Stimulated activated memory B cell treated with anti-CD40 and anti-IgM and Interleukin-4, amounts not matched to agents 10 μg/mL and 1 μg/mL and 100 μg/mL, for 72 hours (primary cell): ENCODE measurements around the gene ZCCHC24.

Experiments used
- ATAC-seq: fragments of 150-1000 bp; cut with Tn5 transposase; 2 replicates; pipeline ENCODE4 v1.10.0; 2021
- H3K27ac Mint-ChIP-seq: one replicate; pipeline ENCODE4 v1.8.0; 2022; ENCODE audit warnings: mild to moderate bottlenecking, mixed read lengths
- H3K27me3 Mint-ChIP-seq: one replicate; pipeline ENCODE4 v1.8.0; 2022; ENCODE audit warnings: mixed read lengths
- H3K36me3 Mint-ChIP-seq: one replicate; pipeline ENCODE4 v1.8.0; 2022; ENCODE audit warnings: mixed read lengths
- H3K4me1 Mint-ChIP-seq: one replicate; pipeline ENCODE4 v1.8.0; 2022; ENCODE audit warnings: mixed read lengths
- H3K4me3 Mint-ChIP-seq: one replicate; pipeline ENCODE4 v1.8.0; 2022; ENCODE audit warnings: mild to moderate bottlenecking, moderate library complexity, mixed read lengths
- H3K9me3 Mint-ChIP-seq: one replicate; pipeline ENCODE4 v1.8.0; 2022; ENCODE audit warnings: mixed read lengths

The ZCCHC24 gene

DNA sequence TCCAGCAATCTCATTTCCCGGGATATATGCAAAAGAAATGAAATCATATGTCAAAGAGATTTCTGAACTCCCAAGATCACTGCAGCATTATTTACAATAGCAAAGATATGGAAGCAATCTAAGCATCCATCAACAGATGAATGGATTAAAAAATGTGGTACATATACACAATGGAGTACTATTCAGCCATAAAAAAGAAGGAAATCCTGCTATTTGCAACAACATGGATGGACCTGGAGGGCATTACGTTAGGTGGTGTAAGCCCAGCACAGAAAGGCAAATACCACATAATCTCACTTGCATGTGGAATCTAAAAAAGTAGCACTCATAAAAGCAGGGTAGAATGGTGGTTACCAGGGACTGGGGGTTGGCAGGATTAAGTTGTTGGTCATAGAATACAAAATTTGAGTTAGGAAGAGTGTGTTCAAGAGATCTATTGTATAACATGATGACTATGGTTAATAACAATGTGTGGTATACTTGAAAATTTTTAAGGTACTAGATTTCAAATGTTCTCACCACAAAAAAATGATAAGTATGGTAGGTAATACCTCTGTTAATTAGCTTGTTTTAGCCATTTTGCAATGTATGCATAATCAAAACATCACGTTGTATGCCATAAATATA, 34.0 kb upstream of the ZCCHC24 start:
- no peak overlapping the region for H3K27ac Mint-ChIP-seq
- no peak overlapping the region for H3K4me3 Mint-ChIP-seq
- H3K4me1 Mint-ChIP-seq: no peaks in the 10 kb centered on the region
- no peaks in the 10 kb centered on the region for H3K9me3 Mint-ChIP-seq
- no peaks in the 10 kb centered on the region for H3K36me3 Mint-ChIP-seq
- no peak for ATAC-seq
- peaks cover 23% of the 10 kb centered on the region for H3K27me3 Mint-ChIP-seq

DNA sequence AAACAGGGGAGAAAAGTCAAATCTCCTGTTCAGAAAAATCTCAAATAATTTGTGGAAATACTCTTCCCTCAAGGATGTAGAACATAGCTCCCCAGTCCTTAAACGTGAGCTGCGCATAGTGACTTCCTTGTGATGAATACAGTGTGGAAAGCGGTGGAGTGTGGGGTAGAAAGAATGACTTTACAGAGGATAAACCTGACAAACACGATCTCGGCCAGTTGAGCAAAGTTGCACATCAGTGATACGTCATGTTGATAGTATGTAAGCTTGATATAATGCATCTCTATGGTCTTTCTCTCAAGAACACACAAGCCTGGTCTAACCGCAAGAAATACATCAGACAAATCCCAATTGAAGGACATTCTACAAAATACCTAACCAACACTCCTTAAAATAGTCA, 32.0 kb upstream of the ZCCHC24 start:
- Mint-ChIP-seq H3K4me3 (no peak overlapping the region), H3K9me3 (no peaks in the 10 kb centered on the region), H3K27me3 (peaks cover 41% of the 10 kb centered on the region), H3K27ac (no peak overlapping the region), H3K36me3 (no peaks in the 10 kb centered on the region), H3K4me1 (no peaks in the 10 kb centered on the region)
- ATAC-seq: no peak

DNA sequence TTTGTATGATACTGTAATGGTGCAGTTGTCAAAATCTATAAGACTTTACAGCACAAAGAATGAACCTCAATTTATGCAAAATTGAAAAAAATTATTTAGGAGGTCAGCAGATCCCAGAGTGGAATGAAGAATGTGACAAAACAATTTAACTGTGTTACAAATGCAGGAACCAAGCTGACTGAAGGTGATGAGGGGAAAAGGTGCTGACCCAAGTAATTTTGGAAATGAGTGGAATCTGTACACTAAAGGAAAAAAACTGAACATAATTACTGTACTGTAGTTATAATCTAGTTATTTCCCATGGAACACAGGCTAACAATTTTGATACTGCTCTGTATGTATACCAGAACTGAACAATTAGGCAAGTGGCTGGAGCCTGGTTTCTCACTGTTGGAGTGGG, 31.2 kb upstream of the ZCCHC24 start:
- Mint-ChIP-seq H3K36me3 (no peaks in the 10 kb centered on the region), H3K27ac (no peak overlapping the region), H3K9me3 (no peaks in the 10 kb centered on the region), H3K27me3 (peaks cover 50% of the 10 kb centered on the region), H3K4me1 (no peaks in the 10 kb centered on the region), H3K4me3 (no peak overlapping the region)
- no peak for ATAC-seq

DNA sequence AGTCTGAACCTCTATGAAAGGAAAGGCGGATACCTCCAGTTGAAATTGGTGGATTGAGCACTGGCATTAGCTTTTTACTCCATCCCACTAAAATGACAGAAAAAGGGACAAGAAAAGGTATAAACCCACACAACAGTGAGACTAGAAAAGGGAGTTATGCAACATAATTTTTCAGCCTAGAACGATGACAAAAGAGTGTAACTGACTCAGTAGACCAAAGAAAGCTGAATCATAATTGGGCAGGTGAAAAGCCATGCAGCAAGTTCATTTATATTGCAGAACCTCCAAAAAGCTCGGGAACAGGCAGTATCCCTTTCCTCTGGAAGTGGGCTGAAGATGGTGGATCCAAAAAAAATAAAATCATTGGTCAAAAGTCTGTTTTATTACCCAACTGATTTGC, 30.5 kb upstream of the ZCCHC24 start:
- H3K36me3 Mint-ChIP-seq: no peaks in the 10 kb centered on the region
- H3K27ac Mint-ChIP-seq: no peak overlapping the region
- no peak overlapping the region for H3K4me3 Mint-ChIP-seq
- peaks cover 54% of the 10 kb centered on the region for H3K27me3 Mint-ChIP-seq
- no peaks in the 10 kb centered on the region for H3K9me3 Mint-ChIP-seq
- no peaks in the 10 kb centered on the region for H3K4me1 Mint-ChIP-seq
- ATAC-seq: no peak

DNA sequence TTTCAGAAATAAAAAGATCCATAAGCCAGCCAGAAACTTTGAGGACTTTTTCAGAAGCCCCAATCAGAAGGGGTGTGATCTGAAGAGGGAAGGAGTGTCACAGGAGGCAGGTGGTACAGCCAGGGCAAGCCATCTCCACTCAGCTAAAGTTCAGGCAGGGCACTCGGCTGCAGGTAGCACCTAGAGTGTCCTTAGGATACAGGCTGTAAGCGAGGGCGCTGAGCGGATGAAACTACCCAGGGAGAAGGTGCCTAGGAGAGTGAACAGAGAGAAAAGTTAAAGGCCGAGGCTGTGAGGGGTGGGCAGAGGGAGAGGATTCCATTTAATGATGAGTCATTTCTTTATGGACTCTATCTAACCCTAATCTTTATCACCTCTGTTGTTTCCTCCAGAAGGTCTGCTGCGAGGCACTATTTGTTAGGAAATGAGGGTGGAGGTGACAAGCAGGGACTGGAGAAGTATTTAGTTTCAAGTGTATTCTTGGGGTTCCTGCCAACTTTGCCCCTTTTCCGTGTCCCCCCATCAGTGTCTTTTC, 29.8 kb upstream of the ZCCHC24 start:
- no peak overlapping the region for H3K27ac Mint-ChIP-seq
- no peak overlapping the region for H3K4me3 Mint-ChIP-seq
- H3K27me3 Mint-ChIP-seq: peaks cover 54% of the 10 kb centered on the region
- no peak for ATAC-seq
- H3K9me3 Mint-ChIP-seq: no peaks in the 10 kb centered on the region
- H3K4me1 Mint-ChIP-seq: no peaks in the 10 kb centered on the region
- H3K36me3 Mint-ChIP-seq: no peaks in the 10 kb centered on the region

DNA sequence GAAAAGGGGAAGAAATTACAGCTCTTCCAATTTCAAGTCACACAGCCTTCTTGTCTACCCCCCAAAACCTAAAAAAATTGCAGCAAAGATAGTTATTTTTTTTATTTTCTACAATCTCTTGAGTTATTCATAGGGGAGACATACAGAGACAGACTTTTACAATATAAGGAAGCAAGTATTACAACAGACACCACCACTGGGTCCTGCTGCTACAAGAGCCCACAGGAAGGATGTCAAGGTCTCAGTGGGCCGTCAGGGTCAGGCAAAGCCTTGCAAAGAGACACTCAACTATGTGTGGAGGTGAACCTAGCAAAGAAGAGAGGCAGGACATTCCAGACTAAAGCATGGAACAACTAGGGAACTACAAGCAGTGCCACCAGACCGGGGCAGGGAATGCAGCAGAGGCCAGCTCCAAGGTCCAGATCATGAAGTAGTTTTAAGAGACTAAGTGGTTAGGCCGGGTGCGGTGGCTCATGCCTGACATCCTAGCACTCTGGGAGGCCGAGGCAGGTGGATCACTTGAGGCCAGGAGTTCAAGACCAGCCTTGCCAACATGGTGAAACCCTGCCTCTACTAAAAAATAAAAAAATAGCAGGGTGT, 28.2 kb upstream of the ZCCHC24 start:
- ATAC-seq: no peak
- H3K27me3 Mint-ChIP-seq: peaks cover 54% of the 10 kb centered on the region
- H3K4me3 Mint-ChIP-seq: no peak overlapping the region
- H3K27ac Mint-ChIP-seq: no peak overlapping the region
- no peaks in the 10 kb centered on the region for H3K36me3 Mint-ChIP-seq
- no peaks in the 10 kb centered on the region for H3K4me1 Mint-ChIP-seq
- no peaks in the 10 kb centered on the region for H3K9me3 Mint-ChIP-seq

DNA sequence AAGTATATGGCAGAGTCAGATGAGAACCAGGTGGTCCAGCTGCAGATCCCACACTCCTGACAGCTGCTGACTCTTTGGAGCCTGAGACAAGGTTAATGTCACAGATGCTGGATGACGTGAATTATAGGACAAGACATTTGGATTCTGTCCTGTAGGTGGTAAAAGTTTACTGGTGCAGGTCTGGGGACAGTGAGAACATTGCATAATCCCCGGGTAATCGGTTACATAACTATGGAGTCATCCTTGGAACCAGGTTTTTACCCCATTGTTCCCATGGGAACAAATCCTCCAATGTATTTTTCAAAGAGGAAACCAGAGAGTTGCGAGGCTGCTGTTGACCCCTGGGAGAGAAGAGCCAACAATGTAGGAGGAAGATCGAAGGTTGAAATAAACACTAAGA, 27.5 kb upstream of the ZCCHC24 start:
- H3K27me3 Mint-ChIP-seq: peaks cover 54% of the 10 kb centered on the region
- H3K36me3 Mint-ChIP-seq: no peaks in the 10 kb centered on the region
- no peak overlapping the region for H3K4me3 Mint-ChIP-seq
- H3K4me1 Mint-ChIP-seq: no peaks in the 10 kb centered on the region
- no peaks in the 10 kb centered on the region for H3K9me3 Mint-ChIP-seq
- H3K27ac Mint-ChIP-seq: no peak overlapping the region
- no peak for ATAC-seq

DNA sequence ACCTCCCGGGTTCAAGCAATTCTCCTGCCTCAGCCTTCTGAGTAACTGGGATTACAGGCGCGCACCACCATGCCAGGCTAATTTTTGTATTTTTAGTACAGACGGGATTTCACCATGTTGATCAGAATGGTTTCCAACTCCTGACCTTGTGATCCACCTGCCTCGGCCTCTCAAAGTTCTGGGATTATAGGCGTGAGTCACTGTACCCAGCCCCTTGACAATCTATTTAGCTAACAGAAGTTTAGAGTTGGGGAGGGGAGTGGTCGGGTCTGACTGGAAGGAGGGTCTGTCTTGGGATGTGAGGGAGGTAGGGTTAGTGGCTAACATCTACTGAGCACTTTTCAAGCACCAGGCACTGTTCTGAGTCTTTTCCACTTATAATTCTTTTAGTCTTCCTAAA, 27.0 kb upstream of the ZCCHC24 start:
- Mint-ChIP-seq H3K9me3 (no peaks in the 10 kb centered on the region), H3K27ac (no peak overlapping the region), H3K36me3 (no peaks in the 10 kb centered on the region), H3K27me3 (peaks cover 49% of the 10 kb centered on the region), H3K4me1 (no peaks in the 10 kb centered on the region), H3K4me3 (no peak overlapping the region)
- no peak for ATAC-seq

DNA sequence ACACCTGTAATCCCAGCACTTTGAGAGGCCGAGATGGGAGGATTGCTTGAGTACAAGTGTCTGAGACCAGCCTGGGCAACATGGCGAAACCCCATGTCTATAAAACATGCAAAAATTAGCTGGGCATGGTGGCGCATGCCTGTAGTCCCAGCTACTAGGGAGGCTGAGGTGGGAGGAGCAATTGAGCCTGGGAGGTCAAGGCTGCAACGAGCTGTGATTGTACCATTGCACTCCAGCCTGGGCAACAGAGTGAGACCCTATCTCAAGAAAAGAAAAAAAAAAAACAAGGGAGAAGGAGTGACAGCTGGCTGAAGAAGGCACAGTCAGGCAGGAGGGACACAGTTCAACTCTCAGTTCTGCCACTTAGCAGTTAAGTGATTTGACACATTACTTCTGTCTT, 26.4 kb upstream of the ZCCHC24 start:
- H3K27ac Mint-ChIP-seq: no peak overlapping the region
- H3K27me3 Mint-ChIP-seq: peaks cover 46% of the 10 kb centered on the region
- no peaks in the 10 kb centered on the region for H3K36me3 Mint-ChIP-seq
- H3K4me3 Mint-ChIP-seq: no peak overlapping the region
- no peaks in the 10 kb centered on the region for H3K9me3 Mint-ChIP-seq
- ATAC-seq: no peak
- no peaks in the 10 kb centered on the region for H3K4me1 Mint-ChIP-seq

DNA sequence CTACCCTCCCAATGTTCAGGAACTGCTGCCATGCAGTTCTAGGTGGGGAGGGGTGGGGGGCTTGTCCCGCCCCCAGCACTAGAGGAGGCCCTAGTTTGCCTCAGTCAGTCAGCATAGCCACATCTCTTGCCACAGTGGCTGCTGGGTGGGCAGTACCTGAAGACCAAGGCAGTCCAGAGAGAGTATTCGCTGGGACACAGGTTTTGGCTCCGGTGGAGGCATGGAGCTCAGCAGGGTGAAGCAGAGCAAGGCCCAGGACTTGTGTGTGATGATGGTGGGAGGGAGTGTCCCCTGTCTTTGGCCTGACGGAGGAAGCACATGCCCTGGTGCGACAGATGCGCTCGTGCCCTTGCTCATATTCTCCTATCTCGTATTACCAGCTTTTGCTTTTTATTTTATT, 24.7 kb upstream of the ZCCHC24 start:
- Mint-ChIP-seq H3K9me3 (no peaks in the 10 kb centered on the region), H3K27ac (no peak overlapping the region), H3K36me3 (no peaks in the 10 kb centered on the region), H3K4me3 (no peak overlapping the region), H3K27me3 (peaks cover 38% of the 10 kb centered on the region), H3K4me1 (no peaks in the 10 kb centered on the region)
- no peak for ATAC-seq

DNA sequence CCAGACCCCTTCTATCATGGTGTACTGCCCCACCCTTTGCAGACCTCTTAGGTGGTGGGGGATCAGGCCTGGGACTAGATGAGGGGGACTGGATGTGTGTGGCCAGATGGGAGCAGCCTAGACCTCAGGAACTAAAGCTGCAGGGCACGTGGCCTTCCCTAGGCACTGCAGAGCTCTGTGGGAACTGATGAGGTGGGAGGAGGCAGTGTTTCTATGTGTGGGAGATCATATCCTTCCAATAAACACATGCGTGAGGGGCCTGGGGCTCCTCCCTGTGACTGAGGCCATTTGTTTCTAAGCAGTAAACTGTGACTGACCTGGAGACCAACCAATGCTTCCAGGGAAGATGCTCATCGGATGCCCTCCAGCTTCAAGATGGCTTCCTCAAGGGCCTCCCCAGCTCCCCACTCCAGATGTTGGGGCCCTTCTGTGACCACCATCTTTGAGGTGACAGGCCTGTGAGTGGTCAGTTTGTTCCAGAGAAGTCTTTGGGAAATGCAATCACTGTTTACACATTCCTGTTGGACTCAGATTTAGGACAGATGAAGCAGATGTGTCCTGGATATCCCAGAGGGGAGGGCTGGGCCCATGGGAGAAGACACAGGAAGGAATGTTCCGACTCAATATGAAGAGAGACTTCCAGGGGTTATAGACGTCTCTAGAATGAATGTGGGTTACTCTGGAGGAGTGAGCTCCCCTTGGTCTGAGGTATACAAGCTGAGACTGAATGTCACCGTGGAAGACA, 23.6 kb upstream of the ZCCHC24 start:
- Mint-ChIP-seq H3K4me1 (no peaks in the 10 kb centered on the region), H3K27ac (no peak overlapping the region), H3K9me3 (no peaks in the 10 kb centered on the region), H3K36me3 (no peaks in the 10 kb centered on the region), H3K27me3 (peaks cover 27% of the 10 kb centered on the region), H3K4me3 (no peak overlapping the region)
- ATAC-seq: no peak

DNA sequence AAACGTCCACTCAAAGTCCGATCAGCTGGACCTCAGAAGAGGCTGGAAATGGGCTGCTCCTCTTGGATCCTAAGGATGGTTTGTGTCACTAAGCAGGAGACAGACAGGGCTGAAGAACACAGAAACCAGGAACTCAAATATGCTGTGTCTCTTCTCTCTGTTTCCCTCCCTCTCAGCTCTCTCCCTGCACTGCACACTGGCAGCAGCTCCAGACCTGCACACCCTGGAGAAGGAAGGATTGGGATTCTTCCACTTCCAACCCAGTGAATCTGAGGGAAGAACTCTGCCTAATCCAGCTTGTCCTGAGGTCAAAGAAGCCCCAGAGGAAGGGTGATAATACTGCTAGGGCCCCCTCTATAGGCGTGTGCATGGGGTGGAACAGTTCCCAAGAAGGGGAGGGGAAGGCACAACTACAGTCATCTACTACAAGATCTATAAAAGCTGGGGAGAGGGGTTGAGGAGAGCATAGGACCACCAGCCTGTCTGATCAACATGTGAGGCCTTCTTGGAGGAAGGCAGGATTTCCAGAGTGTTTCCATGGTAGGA, 22.7 kb upstream of the ZCCHC24 start:
- no peak overlapping the region for H3K27ac Mint-ChIP-seq
- no peaks in the 10 kb centered on the region for H3K4me1 Mint-ChIP-seq
- no peak for ATAC-seq
- no peaks in the 10 kb centered on the region for H3K9me3 Mint-ChIP-seq
- H3K36me3 Mint-ChIP-seq: no peaks in the 10 kb centered on the region
- peaks cover 18% of the 10 kb centered on the region for H3K27me3 Mint-ChIP-seq
- H3K4me3 Mint-ChIP-seq: no peak overlapping the region

DNA sequence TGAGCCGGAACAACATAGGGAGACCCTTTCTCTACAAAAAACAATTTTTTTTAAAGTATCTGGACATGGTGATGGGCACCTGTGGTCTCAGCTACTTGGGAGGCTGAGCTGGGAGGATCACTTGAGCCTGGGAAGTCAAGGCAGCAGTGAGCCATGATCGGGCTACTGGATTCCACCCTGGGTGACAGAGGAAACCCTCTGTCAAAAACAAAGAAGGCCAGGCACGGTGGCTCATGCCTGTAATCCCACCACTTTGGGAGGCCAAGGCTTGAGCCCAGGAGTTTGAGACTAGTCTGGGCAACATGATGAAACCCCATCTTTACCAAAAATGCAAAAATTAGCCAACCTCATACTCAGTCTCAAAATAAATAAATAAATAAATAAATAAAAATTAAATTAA, 19.9 kb upstream of the ZCCHC24 start:
- no peaks in the 10 kb centered on the region for H3K36me3 Mint-ChIP-seq
- no peaks in the 10 kb centered on the region for H3K4me1 Mint-ChIP-seq
- no peak for ATAC-seq
- H3K4me3 Mint-ChIP-seq: no peak overlapping the region
- H3K27ac Mint-ChIP-seq: no peak overlapping the region
- no peaks in the 10 kb centered on the region for H3K9me3 Mint-ChIP-seq
- H3K27me3 Mint-ChIP-seq: no peaks in the 10 kb centered on the region

DNA sequence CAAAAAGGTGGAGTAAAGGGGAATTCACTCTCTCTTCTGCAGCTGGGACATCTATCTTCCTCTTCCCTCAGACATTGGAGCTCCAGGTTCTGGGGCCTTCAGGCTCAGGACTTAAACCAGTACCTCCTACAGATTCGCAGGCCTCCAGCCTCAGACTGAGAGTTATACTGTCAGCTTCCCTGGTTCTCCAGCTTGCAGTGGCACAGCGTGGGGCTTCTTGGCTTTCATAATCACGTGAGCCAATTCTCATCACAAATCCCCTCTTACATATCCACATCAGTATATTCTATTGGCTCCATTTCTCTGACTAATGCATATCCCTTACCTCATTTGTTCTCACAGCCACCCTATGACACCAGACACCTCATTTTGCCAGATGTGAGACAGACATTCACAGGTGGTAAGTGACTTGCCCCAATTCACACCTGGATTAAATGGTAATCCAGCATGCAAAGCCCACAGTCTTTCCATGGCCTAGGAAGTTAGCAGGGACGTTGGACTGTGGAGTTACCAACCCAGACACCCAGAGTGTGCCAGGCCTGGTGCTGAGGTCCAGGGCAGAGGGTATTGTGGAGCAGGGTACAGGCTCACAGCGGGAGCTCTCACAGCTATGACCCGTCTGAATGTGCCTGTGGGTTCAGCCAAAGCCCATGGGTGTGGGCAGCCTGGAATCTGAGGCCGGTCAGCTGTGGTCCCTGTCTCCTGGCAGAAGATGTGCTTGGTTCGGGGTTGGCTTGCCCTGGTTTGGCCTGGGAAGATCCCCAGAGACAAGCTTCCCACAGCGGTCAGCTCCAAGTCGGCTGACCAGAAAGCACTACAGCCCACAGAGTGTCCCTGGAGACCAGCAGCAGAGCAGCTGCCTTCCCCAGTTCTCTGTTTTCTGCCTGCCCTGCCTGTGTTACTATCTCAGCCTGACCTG, 18.4 kb upstream of the ZCCHC24 start:
- Mint-ChIP-seq H3K9me3 (no peaks in the 10 kb centered on the region), H3K36me3 (no peaks in the 10 kb centered on the region), H3K4me3 (no peak overlapping the region), H3K27ac (no peak overlapping the region), H3K4me1 (no peaks in the 10 kb centered on the region), H3K27me3 (no peaks in the 10 kb centered on the region)
- no peak for ATAC-seq

DNA sequence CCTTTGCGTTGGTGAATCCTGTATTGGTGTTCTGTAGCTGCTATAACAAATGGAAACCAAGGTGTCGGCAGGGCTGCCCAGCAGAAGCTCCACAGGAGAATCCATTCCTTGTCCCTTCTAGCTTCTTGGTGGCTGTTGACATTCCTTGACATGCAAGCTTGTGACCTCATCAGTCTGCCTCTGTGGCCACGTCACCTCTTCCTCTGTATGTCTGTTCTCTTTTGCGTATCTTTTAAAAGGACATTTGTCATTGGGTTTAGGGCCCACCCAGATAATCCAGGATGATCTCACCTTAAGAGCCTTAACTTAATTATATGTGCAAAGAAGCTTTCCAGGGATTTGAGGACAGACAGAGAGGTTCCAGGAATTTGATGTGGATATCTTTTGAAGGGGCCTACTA, 15.3 kb upstream of the ZCCHC24 start:
- H3K4me1 Mint-ChIP-seq: no peaks in the 10 kb centered on the region
- no peaks in the 10 kb centered on the region for H3K27me3 Mint-ChIP-seq
- H3K27ac Mint-ChIP-seq: no peak overlapping the region
- no peaks in the 10 kb centered on the region for H3K36me3 Mint-ChIP-seq
- ATAC-seq: no peak
- no peaks in the 10 kb centered on the region for H3K9me3 Mint-ChIP-seq
- H3K4me3 Mint-ChIP-seq: no peak overlapping the region
